ENCODE results near the gene MAGI2. TPM values are rescaled to one million over a fixed set of nuclear protein-coding genes. Genes with fewer than 3 reads are reported as not detected.

Gene MAGI2
- total and polyA plus RNA-seq, 2 donors (not counting 3 experiments of a cell fraction or from before 2014, with no cell fraction given), result 0.28 to 6.0 TPM

GRCh38 chr7:78148166-78148894 is 1305.1 kb downstream of the MAGI2 start:
- Histone ChIP-seq H2AFZ (ENCODE audit: low read depth, low read length) (no peak overlapping the region), H3K4me1 (ENCODE audit: control insufficient read depth, extremely low read depth, insufficient read depth, low read length) (no peaks in the 10 kb centered on the region), H3K4me3 (replicated peaks in 1 of 3; ENCODE audit: insufficient read depth in 1 of 3, low read depth in 1 of 3, low read length in 3 of 3) (no peak overlapping the region), H3K79me2 (ENCODE audit: control insufficient read depth, insufficient read depth, low read length) (no peaks in the 10 kb centered on the region), H3K9me3 (replicated peaks; ENCODE audit: control insufficient read depth, insufficient read depth, low read length) (no peaks in the 10 kb centered on the region), H3K27ac (ENCODE audit: insufficient read depth, low read depth, low read length) (no peak overlapping the region), H3K36me3 (ENCODE audit: control insufficient read depth in 2 of 2, extremely low read depth in 1 of 2, insufficient read depth in 2 of 2, low read length in 2 of 2) (no peaks in the 10 kb centered on the region), H4K20me1 (replicated peaks; ENCODE audit: control insufficient read depth, extremely low read depth, insufficient read depth, low read length) (no peaks in the 10 kb centered on the region), H3K27me3 (ENCODE audit: control insufficient read depth in 2 of 2, insufficient read depth in 2 of 2, low read length in 2 of 2) (peaks cover 0 to 2% of the 10 kb centered on the region in 2 experiments), H3K9me1 (replicated peaks; ENCODE audit: control insufficient read depth, extremely low read depth, insufficient read depth, low read length) (no peaks in the 10 kb centered on the region), H3K4me2 (ENCODE audit: insufficient read depth, low read length) (no peak overlapping the region), H3K9ac (replicated peaks; ENCODE audit: extremely low read depth, insufficient read depth, low read length) (no peak overlapping the region)
- TF ChIP-seq MYC (IDR thresholded peaks at IDR 0.05; ENCODE audit: low read depth, low read length) (no peak), JUN (IDR thresholded peaks at IDR 0.05; ENCODE audit: borderline replicate concordance, insufficient read depth, insufficient read length, low read depth) (no peak), MAX (IDR thresholded peaks at IDR 0.05; ENCODE audit: insufficient read depth, insufficient read length) (no peak), EZH2 (IDR thresholded peaks at IDR 0.05; ENCODE audit: borderline replicate concordance, low read depth, low read length, severe bottlenecking) (no peak), POLR2AphosphoS5 (IDR thresholded peaks at IDR 0.05; ENCODE audit: insufficient read depth, low read depth, low read length) (no peak), GATA2 (IDR thresholded peaks at IDR 0.05; ENCODE audit: insufficient read depth, insufficient read length, low read depth, low read length) (no peak), CTCF (IDR thresholded peaks at IDR 0.05; ENCODE audit: extremely low read depth in 1 of 2, insufficient read depth in 1 of 2, low read depth in 1 of 2, low read length in 2 of 2) (no peak), POLR2A (IDR thresholded peaks at IDR 0.05; ENCODE audit: low read depth, low read length) (no peak), FOS (IDR thresholded peaks at IDR 0.05; ENCODE audit: borderline replicate concordance, insufficient read depth, low read length) (no peak)
- dilution Hi-C loops (cut with MboI; ENCODE audit: extremely low pct_ligation_motif_present, low sequenced_read_pairs) (no loop called here), intact Hi-C loops (cut with micrococcal nuclease) (no loop called here)
- no TSS peak for BruUV-seq (replicated peaks)
- CTCF ChIA-PET, result no interaction called here
- POLR2A ChIA-PET, result no interaction called here
- FAIRE-seq, result no peak
- no peak for DNase-seq (ENCODE audit: low read depth, low spot score)
